CD4-positive, alpha-beta T cell (primary cell): ENCODE measurements around the gene GJB5. TPM values are rescaled to one million over a fixed set of nuclear protein-coding genes. Genes with fewer than 3 reads are reported as not detected.

ENCODE experiments used
- ATAC-seq: fragments of 200-7000 bp; cut with Tn5 transposase; one replicate; pipeline ENCODE4 v1.10.0; 2022; ENCODE audit warnings: mild to moderate bottlenecking; ENCODE audit not compliant: poor library complexity
- CTCF ChIA-PET: fragments of 350-600 bp; sonication (Branson Sonifier 250); formaldehyde crosslinking; loops from one replicate; lab custom pipeline; 2021; ENCODE audit warnings: antibody characterized with exemption, inconsistent platforms; lab: Charles Lee
- POLR2A ChIA-PET: fragments of 350-600 bp; sonication (Branson Sonifier 250); formaldehyde crosslinking; loops from one replicate; lab custom pipeline; 2021; ENCODE audit warnings: antibody characterized with exemption, inconsistent platforms; lab: Charles Lee
- DNase-seq, 14 experiments: peaks; one replicate each; pipeline ENCODE4 v3.0.0-alpha.2; 2013 to 2020; ENCODE audit warnings: mixed read lengths in 2 of 14
- H3K27ac ChIP-seq, 2 donors: one replicate each; pipeline versions ENCODE4 v1.5.1 to v1.7.0; 2013; ENCODE audit warnings: low read length in 2 of 2, low read depth in 1 of 2, mild to moderate bottlenecking in 1 of 2
- H3K27me3 ChIP-seq, 2 experiments: 1 replicate in 1 of 2; 2 replicates in 1 of 2; pipeline versions ENCODE4 v1.6.1 to v1.7.0; 2013; ENCODE audit warnings: low read length in 2 of 2, control low read depth in 1 of 2, mild to moderate bottlenecking in 1 of 2, moderate library complexity in 1 of 2; ENCODE audit not compliant: insufficient read depth in 2 of 2, control insufficient read depth in 1 of 2
- H3K36me3 ChIP-seq: one replicate; pipeline ENCODE4 v1.6.1; 2013; ENCODE audit warnings: low read length, control low read depth; ENCODE audit not compliant: insufficient read depth
- H3K4me1 ChIP-seq: one replicate; pipeline ENCODE4 v1.6.1; 2013; ENCODE audit warnings: low read length, control low read depth; ENCODE audit not compliant: insufficient read depth
- H3K4me3 ChIP-seq: one replicate; pipeline ENCODE4 v1.5.1; 2013; ENCODE audit warnings: mild to moderate bottlenecking, low read length, moderate library complexity
- H3K9me3 ChIP-seq, 2 experiments: 1 replicate in 1 of 2; 2 replicates in 1 of 2; pipeline versions ENCODE4 v1.6.1 to v1.7.0; 2013; ENCODE audit warnings: low read length in 2 of 2, mild to moderate bottlenecking in 2 of 2, control low read depth in 1 of 2, moderate library complexity in 1 of 2; ENCODE audit not compliant: control insufficient read depth in 1 of 2, insufficient read depth in 1 of 2
- H3K27ac Mint-ChIP-seq: one replicate; pipeline ENCODE4 v1.8.0; 2020; ENCODE audit warnings: mixed read lengths
- H3K27me3 Mint-ChIP-seq: one replicate; pipeline ENCODE4 v1.8.0; 2021; ENCODE audit warnings: mixed read lengths
- H3K36me3 Mint-ChIP-seq: one replicate; pipeline ENCODE4 v1.8.0; 2021; ENCODE audit warnings: low read depth, mixed read lengths
- H3K4me1 Mint-ChIP-seq: one replicate; pipeline ENCODE4 v1.8.0; 2021; ENCODE audit warnings: low read depth, mixed read lengths
- H3K4me3 Mint-ChIP-seq: one replicate; pipeline ENCODE4 v1.8.0; 2020; ENCODE audit warnings: mild to moderate bottlenecking, mixed read lengths
- H3K9me3 Mint-ChIP-seq: one replicate; pipeline ENCODE4 v1.8.0; 2020; ENCODE audit warnings: mixed read lengths
- CTCF ChIP-seq: fragments of 200-600 bp; IDR thresholded peaks from one replicate; pipeline ENCODE4 v1.8.0; 2022; ENCODE audit warnings: antibody characterized with exemption, mild to moderate bottlenecking
- intact Hi-C, 2 experiments: fragments of 100-400 bp; cut with DNase I in 1 of 2; cut with micrococcal nuclease in 1 of 2; formaldehyde crosslinking; loops; one replicate each; pipeline versions ENCODE4 v1.15.1 to v1.9.0; 2023 to 2025; cut with DNase I, micrococcal nuclease
- polyA plus RNA-seq, 2 donors: library from polyadenylated mRNA; unstranded; fragments of 120-200 nt; gene quantifications; one replicate each; pipeline ENCODE4 v1.2.1, GENCODE V29; 2013
- total RNA-seq, 174 experiments: library from RNA in 2 of 174; stranded (reverse) in 2 of 174; gene quantifications; one replicate each; pipeline ENCODE4 v1.2.3 and lab custom pipeline; 2021 to 2026

Gene GJB5
- total RNA-seq: not detected
- not detected for polyA plus RNA-seq (2013, experiment 1 of 2)
- 0.08 TPM for polyA plus RNA-seq (2013, experiment 2 of 2)
- total RNA-seq (lab: John Stamatoyannopoulos, UW): 0 to 0.04 (median 0) reads per million in 172 experiments

- ATAC-seq: no peak
- intact Hi-C loops: no loop called here
- no peak for TF ChIP-seq CTCF
- no peak within 1 kb of the TSS for H3K4me3 Mint-ChIP-seq
- no peaks in the 10 kb centered on the region for H3K36me3 ChIP-seq
- H3K4me1 ChIP-seq: no peaks in the 10 kb centered on the region
- peaks cover 0 to 2% of the 10 kb centered on the region in 2 experiments for H3K27me3 ChIP-seq
- no peak within 1 kb of the TSS for H3K27ac ChIP-seq
- H3K4me1 Mint-ChIP-seq: no peaks in the 10 kb centered on the region
- CTCF ChIA-PET: no interaction called here
- POLR2A ChIA-PET: no interaction called here
- no peaks in the 10 kb centered on the region for H3K36me3 Mint-ChIP-seq
- H3K9me3 Mint-ChIP-seq: no peaks in the 10 kb centered on the region
- H3K27me3 Mint-ChIP-seq: peaks cover 12% of the 10 kb centered on the region
- peaks cover 0 to 4% of the 10 kb centered on the region in 2 experiments for H3K9me3 ChIP-seq
- no peak for DNase-seq
- H3K27ac Mint-ChIP-seq: no peak within 1 kb of the TSS
- no peak within 1 kb of the TSS for H3K4me3 ChIP-seq
Measured at GRCh38 chr1:34754964-34755637, at the start of gene GJB5. Gene GJB5 (plus strand): TSS chr1:34755047. CDS start chr1:34757331, 2,284 bp downstream.

- peaks cover 28% of the 10 kb centered on the region for H3K27me3 Mint-ChIP-seq
- no peak overlapping the region for H3K27ac Mint-ChIP-seq
- POLR2A ChIA-PET: no interaction called here
- no peak overlapping the region for H3K4me3 ChIP-seq
- no peaks in the 10 kb centered on the region for H3K36me3 ChIP-seq
- H3K4me1 ChIP-seq: no peaks in the 10 kb centered on the region
- DNase-seq: no peak
- TF ChIP-seq CTCF: no peak
- H3K4me1 Mint-ChIP-seq: no peaks in the 10 kb centered on the region
- no peak overlapping the region for H3K4me3 Mint-ChIP-seq
- no peaks in the 10 kb centered on the region for H3K9me3 Mint-ChIP-seq
- no peak for ATAC-seq
- H3K27ac ChIP-seq: no peak overlapping the region
- CTCF ChIA-PET: no interaction called here
- no peaks in the 10 kb centered on the region for H3K9me3 ChIP-seq
- H3K27me3 ChIP-seq: peaks cover 0 to 14% of the 10 kb centered on the region in 2 experiments
- intact Hi-C loops: no loop called here
- no peaks in the 10 kb centered on the region for H3K36me3 Mint-ChIP-seq
Measured at GRCh38 chr1:34705077-34705476, 49.8 kb upstream of the GJB5 start.

- no peaks in the 10 kb centered on the region for H3K4me1 Mint-ChIP-seq
- H3K9me3 Mint-ChIP-seq: no peaks in the 10 kb centered on the region
- POLR2A ChIA-PET: no interaction called here
- no peak overlapping the region for H3K27ac Mint-ChIP-seq
- Histone ChIP-seq H3K36me3 (no peaks in the 10 kb centered on the region), H3K4me3 (no peak overlapping the region), H3K4me1 (no peaks in the 10 kb centered on the region), H3K27ac (no peak overlapping the region), H3K27me3 (peaks cover 2 to 8% of the 10 kb centered on the region in 2 experiments), H3K9me3 (no peaks in the 10 kb centered on the region)
- peaks cover 22% of the 10 kb centered on the region for H3K27me3 Mint-ChIP-seq
- CTCF ChIA-PET: no interaction called here
- TF ChIP-seq CTCF: no peak
- ATAC-seq: no peak
- no peak overlapping the region for H3K4me3 Mint-ChIP-seq
- DNase-seq: no peak
- intact Hi-C loops: no loop called here
- no peaks in the 10 kb centered on the region for H3K36me3 Mint-ChIP-seq
Measured at GRCh38 chr1:34708106-34708505, 46.7 kb upstream of the GJB5 start.
